ENCODE data around the gene ASPN. TPM values are rescaled to one million over a fixed set of nuclear protein-coding genes. Genes with fewer than 3 reads are reported as not detected.

Gene ASPN
- polyA plus RNA-seq, 1 donor from 2014 or later = 0.35 TPM

DNA sequence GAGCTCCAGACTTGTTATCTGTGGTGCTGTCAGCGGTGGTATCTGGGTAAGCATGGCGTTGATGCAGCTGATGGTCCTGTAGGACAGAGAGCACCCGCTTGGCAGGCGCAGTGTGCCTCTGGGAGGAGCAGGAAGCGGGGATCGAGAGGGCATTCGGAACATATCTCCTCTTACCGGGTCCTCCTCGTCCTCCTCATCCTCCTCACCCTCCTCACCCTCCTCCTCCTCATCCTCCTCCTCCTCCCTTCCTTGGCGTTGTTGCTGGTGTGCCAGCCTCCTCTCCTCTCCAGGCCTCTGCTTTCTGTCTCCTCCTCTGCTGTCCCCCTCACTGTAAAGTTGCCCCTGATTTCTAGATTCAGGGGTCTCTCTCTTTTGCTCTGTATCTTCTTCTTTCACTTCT, 32.3 kb upstream of the ASPN start:
- Histone ChIP-seq H3K36me3 (ENCODE audit: insufficient read depth, low read length) (no peaks in the 10 kb centered on the region), H3K9ac (ENCODE audit: low read length) (no peak overlapping the region), H3K27ac (ENCODE audit: low read length) (no peak overlapping the region), H3K79me2 (replicated peaks; ENCODE audit: insufficient read depth, low read length) (no peaks in the 10 kb centered on the region), H3K9me3 (ENCODE audit: low read length) (no peaks in the 10 kb centered on the region), H2AFZ (ENCODE audit: low read depth, low read length) (no peak overlapping the region), H3K9me2 (ENCODE audit: insufficient read depth, low read length) (no peaks in the 10 kb centered on the region), H3K27me3 (ENCODE audit: insufficient read depth, low read depth, low read length) (no peaks in the 10 kb centered on the region), H3F3A (ENCODE audit: insufficient read depth, low read length, poor library complexity, severe bottlenecking) (no peaks in the 10 kb centered on the region), H4K20me1 (ENCODE audit: insufficient read depth) (no peaks in the 10 kb centered on the region), H3K4me2 (ENCODE audit: low read length) (no peak overlapping the region), H3K4me3 (ENCODE audit: low read length) (no peak overlapping the region)
- TF ChIP-seq SMC3 (conservative IDR thresholded peaks at IDR 0.05; ENCODE audit: poor library complexity) = no peak
- no peak for TF ChIP-seq MXI1 (conservative IDR thresholded peaks at IDR 0.05; ENCODE audit: poor library complexity, severe bottlenecking)
- no peak for TF ChIP-seq CTCF (IDR thresholded peaks at IDR 0.05; ENCODE audit: poor library complexity, severe bottlenecking)
- TF ChIP-seq EZH2 (IDR thresholded peaks at IDR 0.05; ENCODE audit: borderline replicate concordance, insufficient read depth, low read length, poor library complexity, severe bottlenecking) = no peak
- TF ChIP-seq, protein P1, sequence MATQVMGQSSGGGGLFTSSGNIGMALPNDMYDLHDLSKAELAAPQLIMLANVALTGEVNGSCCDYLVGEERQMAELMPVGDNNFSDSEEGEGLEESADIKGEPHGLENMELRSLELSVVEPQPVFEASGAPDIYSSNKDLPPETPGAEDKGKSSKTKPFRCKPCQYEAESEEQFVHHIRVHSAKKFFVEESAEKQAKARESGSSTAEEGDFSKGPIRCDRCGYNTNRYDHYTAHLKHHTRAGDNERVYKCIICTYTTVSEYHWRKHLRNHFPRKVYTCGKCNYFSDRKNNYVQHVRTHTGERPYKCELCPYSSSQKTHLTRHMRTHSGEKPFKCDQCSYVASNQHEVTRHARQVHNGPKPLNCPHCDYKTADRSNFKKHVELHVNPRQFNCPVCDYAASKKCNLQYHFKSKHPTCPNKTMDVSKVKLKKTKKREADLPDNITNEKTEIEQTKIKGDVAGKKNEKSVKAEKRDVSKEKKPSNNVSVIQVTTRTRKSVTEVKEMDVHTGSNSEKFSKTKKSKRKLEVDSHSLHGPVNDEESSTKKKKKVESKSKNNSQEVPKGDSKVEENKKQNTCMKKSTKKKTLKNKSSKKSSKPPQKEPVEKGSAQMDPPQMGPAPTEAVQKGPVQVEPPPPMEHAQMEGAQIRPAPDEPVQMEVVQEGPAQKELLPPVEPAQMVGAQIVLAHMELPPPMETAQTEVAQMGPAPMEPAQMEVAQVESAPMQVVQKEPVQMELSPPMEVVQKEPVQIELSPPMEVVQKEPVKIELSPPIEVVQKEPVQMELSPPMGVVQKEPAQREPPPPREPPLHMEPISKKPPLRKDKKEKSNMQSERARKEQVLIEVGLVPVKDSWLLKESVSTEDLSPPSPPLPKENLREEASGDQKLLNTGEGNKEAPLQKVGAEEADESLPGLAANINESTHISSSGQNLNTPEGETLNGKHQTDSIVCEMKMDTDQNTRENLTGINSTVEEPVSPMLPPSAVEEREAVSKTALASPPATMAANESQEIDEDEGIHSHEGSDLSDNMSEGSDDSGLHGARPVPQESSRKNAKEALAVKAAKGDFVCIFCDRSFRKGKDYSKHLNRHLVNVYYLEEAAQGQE (IDR thresholded peaks at IDR 0.05; ENCODE audit: borderline replicate concordance) = no peak
- no peak for TF ChIP-seq POLR2AphosphoS5 (IDR thresholded peaks at IDR 0.05)
- no peak for TF ChIP-seq EP300 (conservative IDR thresholded peaks at IDR 0.05; ENCODE audit: poor library complexity, severe bottlenecking)

DNA sequence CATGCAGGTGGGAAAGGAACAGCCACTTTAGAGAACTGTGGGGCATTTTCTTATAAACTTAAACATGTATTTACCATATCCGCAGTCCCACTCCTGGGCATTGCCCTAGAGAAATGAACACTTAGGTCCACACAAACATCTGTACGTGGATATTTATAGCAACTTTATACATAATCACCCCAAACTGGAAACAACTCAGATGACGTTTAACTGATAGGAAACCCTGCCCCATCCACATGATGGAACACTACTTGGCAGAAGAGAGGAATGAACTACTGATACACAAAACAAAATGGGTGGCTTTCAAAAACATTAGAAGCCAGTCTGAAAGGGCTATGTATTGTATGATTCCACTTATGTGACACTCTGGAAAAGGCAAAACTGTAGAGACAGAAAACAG, 31.0 kb upstream of the ASPN start:
- Histone ChIP-seq H3F3A (ENCODE audit: insufficient read depth, low read length, poor library complexity, severe bottlenecking) (no peaks in the 10 kb centered on the region), H2AFZ (ENCODE audit: low read depth, low read length) (no peak overlapping the region), H3K27me3 (ENCODE audit: insufficient read depth, low read depth, low read length) (no peaks in the 10 kb centered on the region), H3K9me2 (ENCODE audit: insufficient read depth, low read length) (no peaks in the 10 kb centered on the region), H3K9me3 (ENCODE audit: low read length) (no peaks in the 10 kb centered on the region), H3K4me2 (ENCODE audit: low read length) (no peak overlapping the region), H4K20me1 (ENCODE audit: insufficient read depth) (no peaks in the 10 kb centered on the region), H3K27ac (ENCODE audit: low read length) (no peak overlapping the region), H3K79me2 (replicated peaks; ENCODE audit: insufficient read depth, low read length) (no peaks in the 10 kb centered on the region), H3K4me3 (ENCODE audit: low read length) (no peak overlapping the region), H3K36me3 (ENCODE audit: insufficient read depth, low read length) (no peaks in the 10 kb centered on the region), H3K9ac (ENCODE audit: low read length) (no peak overlapping the region)
- TF ChIP-seq POLR2AphosphoS5 (IDR thresholded peaks at IDR 0.05) (no peak), TAF1 (IDR thresholded peaks at IDR 0.05; ENCODE audit: low read depth) (no peak)

DNA sequence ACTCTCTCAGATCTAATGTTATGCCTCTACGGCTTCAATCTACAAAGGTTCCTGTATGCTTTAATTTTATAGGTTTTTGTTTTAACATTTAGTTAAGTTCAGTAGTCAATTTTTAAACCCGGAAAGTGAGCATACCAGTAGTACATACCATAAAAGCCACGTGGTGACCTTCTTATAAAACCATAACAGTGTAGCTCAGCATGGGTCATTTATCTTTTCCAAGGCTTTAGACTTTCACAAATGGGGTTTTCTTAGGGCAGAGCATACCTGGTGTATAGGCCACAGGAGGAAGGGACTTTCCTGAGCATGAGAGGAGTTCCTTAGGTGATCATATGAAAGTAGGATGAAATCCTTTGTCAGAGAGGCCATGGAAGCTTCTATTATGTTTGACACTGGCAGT, 30.3 kb upstream of the ASPN start:
- H3K27me3 ChIP-seq (ENCODE audit: insufficient read depth, low read depth, low read length) = no peaks in the 10 kb centered on the region
- no peaks in the 10 kb centered on the region for H3K9me2 ChIP-seq (ENCODE audit: insufficient read depth, low read length)
- H3K36me3 ChIP-seq (ENCODE audit: insufficient read depth, low read length) = no peaks in the 10 kb centered on the region
- no peak overlapping the region for H3K9ac ChIP-seq (ENCODE audit: low read length)
- H4K20me1 ChIP-seq (ENCODE audit: insufficient read depth) = no peaks in the 10 kb centered on the region
- no peaks in the 10 kb centered on the region for H3K79me2 ChIP-seq (replicated peaks; ENCODE audit: insufficient read depth, low read length)
- H3F3A ChIP-seq (ENCODE audit: insufficient read depth, low read length, poor library complexity, severe bottlenecking) = no peaks in the 10 kb centered on the region
- H3K4me3 ChIP-seq (ENCODE audit: low read length) = no peak overlapping the region
- TF ChIP-seq, protein P1 (IDR thresholded peaks at IDR 0.05; ENCODE audit: borderline replicate concordance) = no peak
- TF ChIP-seq CTCF (IDR thresholded peaks at IDR 0.05; ENCODE audit: poor library complexity, severe bottlenecking) = no peak
- no peak for TF ChIP-seq RAD21 (conservative IDR thresholded peaks at IDR 0.05)
- no peak for TF ChIP-seq EZH2 (IDR thresholded peaks at IDR 0.05; ENCODE audit: borderline replicate concordance, insufficient read depth, low read length, poor library complexity, severe bottlenecking)
- no peak for TF ChIP-seq TAF1 (IDR thresholded peaks at IDR 0.05; ENCODE audit: low read depth)
- TF ChIP-seq EP300 (conservative IDR thresholded peaks at IDR 0.05; ENCODE audit: poor library complexity, severe bottlenecking) = no peak
- H2AFZ ChIP-seq (ENCODE audit: low read depth, low read length) = no peak overlapping the region
- H3K27ac ChIP-seq (ENCODE audit: low read length) = no peak overlapping the region
- no peaks in the 10 kb centered on the region for H3K9me3 ChIP-seq (ENCODE audit: low read length)
- H3K4me2 ChIP-seq (ENCODE audit: low read length) = no peak overlapping the region

All from neural cell (in vitro differentiated cells).